ENCODE results near the gene MAPK1IP1L.

GRCh38 chr14:55094292-55095157, 43.1 kb downstream of the MAPK1IP1L start:
- TF ChIP-seq CTCF (IDR thresholded peaks at IDR 0.05; ENCODE audit: insufficient read depth, low read length) (no peak), POLR2AphosphoS5 (IDR thresholded peaks at IDR 0.05; ENCODE audit: low read depth) (no peak), SPI1 (IDR thresholded peaks at IDR 0.05; ENCODE audit: borderline replicate concordance, low read depth) (no peak), REST (IDR thresholded peaks at IDR 0.05; ENCODE audit: insufficient replicate concordance, low read depth) (no peak)
